HG02623 (cell line): ENCODE results near the gene PLXNA2.

Experiments used
- ATAC-seq: cut with Tn5 transposase; IDR thresholded peaks from one replicate; pipeline ENCODE4 v1.9.1; 2021; ENCODE audit warnings: moderate library complexity; ENCODE audit not compliant: unreplicated experiment

PLXNA2 gene

DNA sequence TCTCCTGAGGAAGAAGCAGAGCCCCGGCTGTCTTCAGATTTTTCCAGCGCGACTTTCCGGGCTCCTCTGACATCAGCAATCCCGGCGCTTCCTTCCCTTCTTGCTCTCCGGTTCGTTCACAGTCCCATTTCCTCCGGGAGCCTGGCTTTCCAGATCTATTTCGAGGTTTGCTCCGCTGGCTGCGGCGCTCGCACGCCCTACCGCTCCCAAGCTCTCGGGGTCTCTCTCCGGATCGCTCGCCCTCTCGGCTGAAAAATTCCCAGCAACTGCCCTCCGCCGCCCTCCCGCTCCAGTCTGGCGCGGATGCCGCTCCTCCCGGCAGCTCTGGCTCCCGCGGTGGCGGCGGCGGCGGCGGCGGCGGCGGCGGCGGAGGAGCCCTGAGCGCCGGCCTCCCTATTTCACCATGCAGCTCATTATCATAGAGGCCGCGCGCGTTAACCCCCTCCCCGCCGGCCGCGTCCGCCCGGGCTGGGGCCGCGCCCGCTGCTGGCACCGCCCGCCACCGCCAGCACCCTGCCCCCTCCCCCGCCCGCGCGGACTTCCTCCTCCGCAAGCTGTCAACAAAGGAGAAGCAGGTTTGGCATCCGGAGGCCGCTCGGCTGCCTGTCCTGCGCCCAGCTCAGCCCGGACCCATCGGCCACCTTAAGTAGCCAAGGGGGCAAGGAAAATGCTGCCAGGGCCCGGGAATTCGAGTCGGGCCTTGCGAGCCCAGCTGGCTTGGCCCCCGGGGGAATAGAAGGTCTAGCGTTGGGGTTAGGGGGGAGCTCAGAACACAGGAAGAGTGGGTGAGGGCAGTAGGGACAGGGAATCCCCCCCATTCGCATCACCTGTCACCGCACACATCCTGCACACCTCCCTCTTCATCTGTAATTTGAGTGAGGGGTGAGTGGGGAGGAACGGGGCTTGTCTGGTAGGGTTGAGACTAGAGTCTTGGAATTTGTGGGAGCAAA is at the start of gene PLXNA2:
Gene PLXNA2 (minus strand): TSS at position 418 of the 950 bp plus-strand sequence. CDS start 26,462 bp downstream, outside the sequence.
- no peak for ATAC-seq

- ATAC-seq: no peak
Observed at GRCh38 chr1:208292908-208293307, 48.7 kb upstream of the PLXNA2 start.

DNA sequence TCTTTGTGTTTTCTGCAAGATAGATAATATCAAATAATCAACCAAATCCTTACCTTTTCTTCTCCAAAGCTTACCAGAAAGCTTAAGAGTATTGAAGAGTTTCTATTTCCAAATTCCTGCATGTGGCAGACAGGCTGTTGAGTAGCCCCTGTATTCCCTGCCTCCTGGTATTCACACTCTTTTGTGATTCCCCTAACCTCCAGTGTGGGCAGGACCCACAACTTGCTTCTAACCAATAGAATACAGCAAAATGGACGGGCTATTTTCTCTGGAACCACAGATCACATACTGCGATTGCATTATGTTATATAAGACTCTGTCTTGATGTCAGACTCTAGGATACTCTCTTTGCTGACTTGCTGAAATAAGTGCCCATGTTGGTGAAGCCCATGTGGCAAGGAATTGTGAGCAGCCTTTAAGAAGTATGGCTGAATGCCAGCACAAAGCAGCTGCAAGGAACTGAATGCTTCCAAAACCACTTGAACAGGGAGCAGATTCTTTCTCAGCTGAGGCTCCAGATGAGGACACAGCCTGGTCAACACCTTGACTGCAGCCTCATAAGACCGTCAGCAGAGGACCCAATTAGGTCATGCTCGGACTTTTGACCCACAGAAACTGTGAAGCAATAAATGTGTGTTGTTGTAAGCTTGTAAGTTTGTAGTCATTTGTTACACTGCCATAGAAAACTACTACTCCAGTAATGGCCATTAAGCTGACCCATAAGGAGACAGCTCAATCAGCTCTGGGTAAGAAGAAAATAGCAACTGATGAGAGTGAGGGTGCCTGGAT is 47.9 kb upstream of the PLXNA2 start:
- no peak for ATAC-seq

- no peak for ATAC-seq
Observed at GRCh38 chr1:208291129-208291528, 46.9 kb upstream of the PLXNA2 start.

DNA sequence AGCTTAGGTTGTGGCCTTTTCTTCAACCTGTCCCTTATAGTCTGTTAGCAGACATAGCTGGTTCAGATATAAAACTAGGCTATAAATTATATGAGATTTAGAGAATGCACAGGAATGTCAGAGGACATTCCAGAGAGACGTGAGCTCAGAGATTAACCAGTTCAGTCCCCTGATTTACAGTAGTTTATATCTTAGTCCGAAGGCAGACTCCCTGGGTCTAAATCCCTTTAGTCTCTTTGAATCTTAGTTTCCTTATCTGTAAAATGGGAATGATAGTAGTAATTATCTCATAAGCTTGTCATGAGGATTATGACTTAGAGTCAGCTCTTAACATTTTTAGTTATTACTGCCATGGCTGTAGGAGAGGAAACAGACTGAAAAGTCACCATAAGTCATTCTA is 45.5 kb upstream of the PLXNA2 start:
- ATAC-seq: no peak

GRCh38 chr1:208288495-208288894 is 44.3 kb upstream of the PLXNA2 start:
- no peak for ATAC-seq

GRCh38 chr1:208280681-208281450 is 36.7 kb upstream of the PLXNA2 start:
- ATAC-seq: no peak

DNA sequence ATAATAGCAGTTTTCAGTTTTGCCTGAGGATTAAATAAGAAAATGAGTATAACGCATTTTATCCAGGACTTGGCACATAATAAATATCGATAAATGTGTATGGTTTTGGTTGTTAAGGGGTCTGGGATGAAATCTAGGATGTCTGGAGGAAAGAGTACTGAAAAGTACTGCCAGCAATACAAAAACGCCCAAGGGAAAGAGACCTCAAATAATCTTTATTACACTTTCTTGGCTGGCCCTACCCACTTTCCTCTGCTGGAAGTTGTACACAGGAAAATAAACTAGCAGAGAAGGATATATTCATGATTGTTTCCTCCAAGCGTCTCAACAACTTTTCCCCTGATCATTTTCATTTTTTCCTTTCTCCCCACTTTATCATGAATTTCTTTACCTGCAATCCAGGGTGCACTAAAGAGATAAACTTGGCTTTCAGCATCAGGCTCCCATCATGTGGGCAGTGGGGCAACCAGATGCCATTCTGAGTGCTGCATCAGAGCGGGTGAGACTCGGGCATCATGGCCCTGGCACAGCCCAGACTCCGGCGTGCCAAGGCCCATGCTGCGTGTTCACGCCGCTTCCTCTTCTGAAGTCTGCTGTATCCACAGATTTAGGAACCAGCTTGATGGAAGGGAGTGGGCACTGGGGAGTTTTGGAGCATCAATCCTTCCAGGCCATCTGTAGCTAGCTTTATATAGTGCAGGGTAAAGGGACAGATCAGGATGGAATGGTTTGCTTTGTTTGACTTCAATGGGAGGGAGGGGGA is 35.8 kb upstream of the PLXNA2 start:
- ATAC-seq: no peak

- ATAC-seq: no peak
Observed at GRCh38 chr1:208278638-208279037, 34.5 kb upstream of the PLXNA2 start.

DNA sequence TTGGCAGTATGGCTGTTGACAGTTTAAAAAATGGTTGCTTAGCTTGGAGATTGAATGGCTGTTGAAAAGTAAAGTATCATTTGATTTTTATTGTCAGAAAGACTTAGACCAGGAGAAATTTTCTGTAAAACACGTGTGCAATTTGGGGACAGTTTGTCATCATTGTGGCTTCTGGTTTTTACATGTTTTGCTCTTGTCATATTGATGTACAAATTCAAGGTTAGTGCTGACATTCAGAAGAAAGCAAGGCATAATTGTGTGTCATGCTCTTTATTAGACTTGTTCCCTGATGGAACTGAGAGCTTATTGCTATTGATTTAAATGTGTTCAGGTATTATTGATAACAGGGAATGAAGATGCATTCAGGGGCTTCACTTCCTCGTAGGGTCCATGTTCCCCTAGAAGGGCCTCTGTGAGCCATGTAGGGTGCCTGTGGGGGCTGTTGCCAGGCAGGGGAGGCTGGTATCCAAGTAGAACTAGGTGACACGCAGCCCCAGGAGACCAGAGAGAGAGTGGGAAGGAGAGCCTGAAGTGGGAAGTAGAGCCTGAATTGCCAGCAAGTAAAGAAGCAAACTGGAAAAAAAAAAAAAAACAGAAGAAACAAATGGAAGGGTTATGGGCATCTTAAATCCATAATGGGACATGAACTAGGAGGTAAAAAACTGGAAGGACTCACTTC is 32.7 kb upstream of the PLXNA2 start:
- ATAC-seq: no peak

- no peak for ATAC-seq
Observed at GRCh38 chr1:208275083-208275482, 30.9 kb upstream of the PLXNA2 start.

GRCh38 chr1:208273386-208274017 is 29.3 kb upstream of the PLXNA2 start:
- ATAC-seq: no peak

- ATAC-seq: no peak
Observed at GRCh38 chr1:208272713-208273112, 28.5 kb upstream of the PLXNA2 start.

GRCh38 chr1:208272311-208272710 is 28.1 kb upstream of the PLXNA2 start:
- no peak for ATAC-seq

- no peak for ATAC-seq
Observed at GRCh38 chr1:208271236-208271635, 27.1 kb upstream of the PLXNA2 start.

GRCh38 chr1:208270651-208271141 is 26.5 kb upstream of the PLXNA2 start:
- ATAC-seq: no peak

GRCh38 chr1:208269338-208269666 is 25.1 kb upstream of the PLXNA2 start:
- no peak for ATAC-seq

DNA sequence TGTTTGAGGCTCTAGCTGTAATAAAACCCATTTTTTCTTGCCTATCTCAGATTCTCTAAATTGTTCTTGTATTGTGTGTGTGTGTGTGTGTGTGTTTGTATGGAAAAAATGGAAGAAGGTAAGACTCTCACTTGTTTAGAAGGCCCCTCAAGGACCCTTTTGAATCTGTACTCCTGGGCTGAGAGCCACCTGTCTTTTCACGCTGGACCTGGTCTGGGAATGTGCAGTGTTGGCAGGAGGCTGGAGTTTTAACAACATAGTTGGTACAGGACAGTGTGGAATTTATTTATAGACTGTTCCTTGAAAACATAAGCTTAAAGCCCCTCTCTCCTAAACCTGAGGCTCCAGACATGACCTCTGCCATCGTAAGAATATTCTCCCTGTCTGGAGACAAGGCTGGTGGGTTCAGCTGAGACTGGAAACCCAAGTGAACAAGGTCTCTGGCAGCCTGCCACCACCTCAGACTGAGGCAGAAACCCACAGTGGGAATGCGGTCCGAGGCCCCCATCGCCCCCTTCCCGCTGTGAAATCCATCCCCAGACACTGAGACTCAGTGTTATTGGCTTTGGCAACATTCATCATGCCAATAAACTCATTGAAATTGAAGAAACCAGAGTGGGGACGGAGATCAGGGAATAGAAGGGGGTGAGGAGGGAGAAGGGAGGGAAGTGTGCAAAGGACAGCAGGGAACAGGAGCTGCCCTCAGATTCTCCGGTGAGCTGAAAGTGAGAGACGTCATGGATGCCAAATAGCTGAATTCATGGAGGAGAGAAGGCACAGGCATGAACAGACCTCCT is 24.6 kb upstream of the PLXNA2 start:
- ATAC-seq: no peak
